ENCODE data around the gene CRISP3.

The CRISP3 gene

DNA sequence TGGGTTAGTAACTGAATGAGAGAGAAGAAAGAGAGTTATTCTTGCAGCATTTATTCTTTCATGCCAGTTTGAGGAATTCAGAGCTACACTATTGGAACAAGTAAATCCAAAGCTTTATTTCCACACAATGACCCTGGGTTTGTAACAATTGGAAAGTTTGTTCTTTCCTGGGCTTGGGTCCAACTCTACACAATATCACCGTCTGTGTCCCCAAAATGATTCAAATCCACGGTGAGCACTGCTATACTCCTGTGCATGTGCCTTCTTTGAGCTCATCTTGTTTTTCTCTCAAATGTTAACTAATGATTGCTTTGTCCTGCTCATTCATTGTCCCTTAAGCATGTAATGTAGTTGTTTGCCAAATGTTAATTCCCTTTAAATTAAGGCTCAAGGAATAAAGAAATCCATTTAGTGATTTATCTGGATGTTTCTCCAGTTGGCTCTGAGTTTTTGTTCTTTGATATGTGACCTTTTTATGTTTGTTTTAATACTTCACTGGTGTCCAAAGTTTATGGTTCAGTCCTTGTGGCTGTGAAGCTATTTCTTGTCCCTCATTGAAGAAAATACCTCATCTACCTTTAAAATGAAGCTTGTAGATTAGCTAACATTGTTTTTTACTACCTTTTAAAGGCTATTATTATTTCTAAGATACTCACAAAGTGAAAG lies 20.5 kb upstream of the CRISP3 start:
- H3K9me3 ChIP-seq (ENCODE audit: severe bottlenecking) = no peaks in the 10 kb centered on the region
- no peaks in the 10 kb centered on the region for H3K36me3 ChIP-seq (ENCODE audit: low read depth)
- DNase-seq (ENCODE audit: low spot score) (no peak), ATAC-seq (ENCODE audit: low read depth) (no peak)
- no peaks in the 10 kb centered on the region for H3K27me3 ChIP-seq (ENCODE audit: insufficient read depth, poor library complexity, severe bottlenecking)
- no peak overlapping the region for H3K27ac ChIP-seq (ENCODE audit: poor library complexity, severe bottlenecking)
- TF ChIP-seq, protein P1, sequence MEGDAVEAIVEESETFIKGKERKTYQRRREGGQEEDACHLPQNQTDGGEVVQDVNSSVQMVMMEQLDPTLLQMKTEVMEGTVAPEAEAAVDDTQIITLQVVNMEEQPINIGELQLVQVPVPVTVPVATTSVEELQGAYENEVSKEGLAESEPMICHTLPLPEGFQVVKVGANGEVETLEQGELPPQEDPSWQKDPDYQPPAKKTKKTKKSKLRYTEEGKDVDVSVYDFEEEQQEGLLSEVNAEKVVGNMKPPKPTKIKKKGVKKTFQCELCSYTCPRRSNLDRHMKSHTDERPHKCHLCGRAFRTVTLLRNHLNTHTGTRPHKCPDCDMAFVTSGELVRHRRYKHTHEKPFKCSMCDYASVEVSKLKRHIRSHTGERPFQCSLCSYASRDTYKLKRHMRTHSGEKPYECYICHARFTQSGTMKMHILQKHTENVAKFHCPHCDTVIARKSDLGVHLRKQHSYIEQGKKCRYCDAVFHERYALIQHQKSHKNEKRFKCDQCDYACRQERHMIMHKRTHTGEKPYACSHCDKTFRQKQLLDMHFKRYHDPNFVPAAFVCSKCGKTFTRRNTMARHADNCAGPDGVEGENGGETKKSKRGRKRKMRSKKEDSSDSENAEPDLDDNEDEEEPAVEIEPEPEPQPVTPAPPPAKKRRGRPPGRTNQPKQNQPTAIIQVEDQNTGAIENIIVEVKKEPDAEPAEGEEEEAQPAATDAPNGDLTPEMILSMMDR (IDR thresholded peaks at IDR 0.05; ENCODE audit: poor library complexity, severe bottlenecking) = no peak
- no peak overlapping the region for H3K4me3 ChIP-seq (ENCODE audit: severe bottlenecking)
- H3K4me1 ChIP-seq (ENCODE audit: insufficient read depth, poor library complexity, severe bottlenecking) = no peaks in the 10 kb centered on the region

DNA sequence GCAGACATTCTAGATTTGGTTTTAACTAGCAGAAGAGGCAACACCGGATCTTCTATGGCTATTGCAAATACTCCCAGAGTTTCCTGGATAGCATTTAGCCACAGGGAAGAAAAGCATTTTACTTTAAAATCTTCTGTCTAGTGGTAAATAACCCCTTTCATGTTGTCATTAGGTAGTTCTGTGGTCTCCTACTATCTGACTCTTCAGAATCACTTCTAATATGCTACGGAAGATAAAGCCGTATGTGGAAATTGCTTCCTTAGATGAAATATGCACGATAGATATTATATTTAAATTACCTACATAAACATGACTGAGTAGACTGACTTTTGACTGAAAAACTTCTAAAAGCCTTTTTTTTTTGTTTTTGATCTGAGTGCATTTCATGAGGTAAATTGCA lies 759 bp downstream of the CRISP3 start:
- Histone ChIP-seq H3K36me3 (ENCODE audit: low read depth) (no peaks in the 10 kb centered on the region), H3K4me1 (ENCODE audit: insufficient read depth, poor library complexity, severe bottlenecking) (peaks cover 2% of the 10 kb centered on the region), H3K9me3 (ENCODE audit: severe bottlenecking) (no peaks in the 10 kb centered on the region), H3K27me3 (ENCODE audit: insufficient read depth, poor library complexity, severe bottlenecking) (no peaks in the 10 kb centered on the region), H3K4me3 (ENCODE audit: severe bottlenecking) (no peak overlapping the region), H3K27ac (ENCODE audit: poor library complexity, severe bottlenecking) (no peak overlapping the region)
- TF ChIP-seq, protein P1 (IDR thresholded peaks at IDR 0.05; ENCODE audit: poor library complexity, severe bottlenecking) = no peak
- DNase-seq (ENCODE audit: low spot score) = no peak
- no peak for ATAC-seq (ENCODE audit: low read depth)

DNA sequence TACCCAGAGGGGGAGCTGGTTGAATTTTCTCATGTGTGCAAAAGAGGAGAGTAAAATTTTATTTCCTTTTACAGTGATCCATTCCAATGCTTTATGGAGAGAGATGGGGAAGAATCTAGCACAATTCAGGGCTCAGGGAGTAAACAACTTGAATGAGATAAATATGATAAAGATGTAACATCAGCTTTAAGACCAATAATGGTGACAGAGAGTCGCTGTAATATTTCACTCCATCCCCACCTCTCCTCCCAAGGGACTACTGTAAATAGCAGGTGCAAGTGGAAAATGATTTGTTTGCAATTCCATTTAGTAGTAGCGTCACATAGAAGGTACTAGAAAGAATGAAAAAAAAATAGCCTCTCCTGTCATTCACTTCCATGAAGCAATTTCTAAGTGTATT lies 4.8 kb downstream of the CRISP3 start:
- no peak for ATAC-seq (ENCODE audit: low read depth)
- DNase-seq (ENCODE audit: low spot score) = no peak
- TF ChIP-seq, protein P1 (IDR thresholded peaks at IDR 0.05; ENCODE audit: poor library complexity, severe bottlenecking) = no peak
- H3K27ac ChIP-seq (ENCODE audit: poor library complexity, severe bottlenecking) = no peak overlapping the region
- H3K27me3 ChIP-seq (ENCODE audit: insufficient read depth, poor library complexity, severe bottlenecking) = no peaks in the 10 kb centered on the region
- no peaks in the 10 kb centered on the region for H3K9me3 ChIP-seq (ENCODE audit: severe bottlenecking)
- no peaks in the 10 kb centered on the region for H3K36me3 ChIP-seq (ENCODE audit: low read depth)
- H3K4me3 ChIP-seq (ENCODE audit: severe bottlenecking) = no peak overlapping the region
- peaks cover under 1% of the 10 kb centered on the region for H3K4me1 ChIP-seq (ENCODE audit: insufficient read depth, poor library complexity, severe bottlenecking)

DNA sequence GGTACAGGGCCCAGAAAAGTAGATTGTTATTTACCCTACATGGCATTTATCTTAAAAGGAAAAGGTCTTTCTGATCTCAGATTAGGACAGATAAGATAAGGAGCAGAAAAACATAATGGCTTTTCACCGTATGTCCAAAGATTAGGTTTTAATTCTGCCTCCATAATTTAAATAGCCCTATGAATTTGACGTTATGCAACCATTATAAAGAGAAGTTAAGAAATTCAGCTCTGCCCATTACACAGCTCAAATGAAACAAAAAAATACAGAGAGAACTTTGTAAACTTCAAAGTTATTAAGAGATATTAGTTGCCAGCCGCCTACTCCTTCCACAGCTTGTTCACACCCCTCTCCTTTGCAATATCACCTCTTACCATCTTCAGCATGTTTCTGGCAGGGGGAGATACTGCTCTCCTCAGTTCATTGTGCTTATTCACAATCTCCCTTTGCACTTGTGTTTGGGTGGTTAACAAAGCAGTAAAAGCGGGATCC lies 8.1 kb downstream of the CRISP3 start:
- peaks cover 5% of the 10 kb centered on the region for H3K27me3 ChIP-seq (ENCODE audit: insufficient read depth, poor library complexity, severe bottlenecking)
- TF ChIP-seq, protein P1 (IDR thresholded peaks at IDR 0.05; ENCODE audit: poor library complexity, severe bottlenecking) = no peak
- H3K4me1 ChIP-seq (ENCODE audit: insufficient read depth, poor library complexity, severe bottlenecking) = no peaks in the 10 kb centered on the region
- H3K9me3 ChIP-seq (ENCODE audit: severe bottlenecking) = no peaks in the 10 kb centered on the region
- no peak overlapping the region for H3K4me3 ChIP-seq (ENCODE audit: severe bottlenecking)
- no peaks in the 10 kb centered on the region for H3K36me3 ChIP-seq (ENCODE audit: low read depth)
- DNase-seq (ENCODE audit: low spot score) (no peak), ATAC-seq (ENCODE audit: low read depth) (no peak)
- H3K27ac ChIP-seq (ENCODE audit: poor library complexity, severe bottlenecking) = no peak overlapping the region

DNA sequence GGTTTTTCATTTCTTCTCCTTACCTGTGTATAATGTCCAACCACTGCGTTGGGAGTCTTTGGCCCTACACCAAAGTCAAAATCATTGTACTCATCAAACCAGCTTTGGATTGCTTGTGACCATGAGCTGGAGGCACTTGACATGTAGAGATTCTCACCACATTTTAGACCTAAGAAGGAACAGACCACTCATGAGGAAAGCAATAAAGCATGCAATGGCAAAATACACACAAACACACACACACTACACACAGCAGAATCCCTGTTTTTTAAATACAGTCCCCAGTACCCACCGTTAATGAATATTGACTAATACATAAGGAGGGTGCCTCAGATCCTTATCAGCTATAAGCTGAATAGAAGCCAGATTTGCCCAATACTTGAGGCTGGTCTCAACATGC lies 10.5 kb downstream of the CRISP3 start:
- TF ChIP-seq, protein P1 (IDR thresholded peaks at IDR 0.05; ENCODE audit: poor library complexity, severe bottlenecking) = no peak
- H3K36me3 ChIP-seq (ENCODE audit: low read depth) = no peaks in the 10 kb centered on the region
- peaks cover 6% of the 10 kb centered on the region for H3K27me3 ChIP-seq (ENCODE audit: insufficient read depth, poor library complexity, severe bottlenecking)
- ATAC-seq (ENCODE audit: low read depth) (no peak), DNase-seq (ENCODE audit: low spot score) (no peak)
- no peak overlapping the region for H3K27ac ChIP-seq (ENCODE audit: poor library complexity, severe bottlenecking)
- no peak overlapping the region for H3K4me3 ChIP-seq (ENCODE audit: severe bottlenecking)
- no peaks in the 10 kb centered on the region for H3K4me1 ChIP-seq (ENCODE audit: insufficient read depth, poor library complexity, severe bottlenecking)
- H3K9me3 ChIP-seq (ENCODE audit: severe bottlenecking) = no peaks in the 10 kb centered on the region

Data from RWPE2 (cell line).